Lung (tissue), 12 donors: ENCODE data around the gene FH. TPM values are rescaled to one million over a fixed set of nuclear protein-coding genes. Genes with fewer than 3 reads are reported as not detected.

Experiments used
- ATAC-seq: fragments of 200-7000 bp; cut with Tn5 transposase; one replicate; pipeline ENCODE4 v1.9.1; 2020; ENCODE audit warnings: moderate number of reproducible peaks; ENCODE audit not compliant: insufficient read depth, low FRiP score
- DNase-seq, 3 donors: peaks; one replicate each; pipeline ENCODE4 v3.0.0-alpha.2; 2013 to 2017
- H3K27ac ChIP-seq, 2 donors: one replicate each; pipeline ENCODE4 v1.5.1; 2013; ENCODE audit warnings: mild to moderate bottlenecking in 2 of 2, moderate library complexity in 2 of 2, control low read depth in 1 of 2, inconsistent platforms in 1 of 2, low read depth in 1 of 2, low read length in 1 of 2
- H3K27me3 ChIP-seq, 3 donors: one replicate each; pipeline ENCODE4 v1.5.1; 2013; ENCODE audit warnings: low read length in 2 of 3; ENCODE audit not compliant: control insufficient read depth in 3 of 3, insufficient read depth in 3 of 3
- H3K36me3 ChIP-seq, 4 donors: one replicate each; pipeline ENCODE4 v1.5.1; 2013; ENCODE audit warnings: low read length in 4 of 4, mild to moderate bottlenecking in 1 of 4, moderate library complexity in 1 of 4; ENCODE audit not compliant: control insufficient read depth in 4 of 4, insufficient read depth in 4 of 4
- H3K4me1 ChIP-seq, 5 donors: one replicate each; pipeline ENCODE4 v1.5.1; 2013; ENCODE audit warnings: low read length in 5 of 5, mild to moderate bottlenecking in 2 of 5, moderate library complexity in 1 of 5; ENCODE audit not compliant: control insufficient read depth in 5 of 5, insufficient read depth in 5 of 5
- H3K4me3 ChIP-seq: one replicate; pipeline ENCODE4 v1.5.1; 2013; ENCODE audit warnings: mild to moderate bottlenecking, control low read depth, moderate library complexity
- H3K9ac ChIP-seq, 2 donors: one replicate each; pipeline ENCODE4 v1.5.1; 2013; ENCODE audit warnings: low read length in 2 of 2, control low read depth in 1 of 2; ENCODE audit not compliant: insufficient read depth in 1 of 2
- H3K9me3 ChIP-seq, 4 donors: one replicate each; pipeline ENCODE4 v1.5.1; 2013; ENCODE audit warnings: low read length in 3 of 4, mild to moderate bottlenecking in 1 of 4, moderate library complexity in 1 of 4; ENCODE audit not compliant: control insufficient read depth in 4 of 4, insufficient read depth in 3 of 4
- WGBS, 2 donors: extraction: QIAGEN DNeasy Blood & Tissue Kit; methylation state at CpG; one replicate each; pipeline ENCODE4 v1.1.7; 2013; 5-methylcytosine and 5-hydroxymethylcytosine counted together
- polyA plus RNA-seq, 2 donors: library from polyadenylated mRNA; stranded (reverse); fragments of 200-250 nt; gene quantifications; one replicate each; pipeline ENCODE4 v1.2.1, GENCODE V29; 2013
- total RNA-seq, 2 donors: library from RNA; depleted of rRNA in 1 of 2; stranded (reverse); fragments of >200 nt in 1 of 2; gene quantifications; one replicate each; pipeline ENCODE4 v1.2.1, GENCODE V29; 2014 to 2021
- TF ChIP-seq, protein P1 (sequence below): IDR thresholded peaks from 2 replicates; pipeline ENCODE4 v1.5.1; 2012; ENCODE audit warnings: mild to moderate bottlenecking; ENCODE audit errors: control extremely low read depth, extremely low read depth
- donor health status: control.
- donor health status: control.
- donor health status: Bipolar disorder and iron deficiency.
- donor health status: healthy.
- donor health status: DM: yes; HTN: yes; CAD: no.

FH gene
- total and polyA plus RNA-seq, 4 donors, result 41.3 to 49.6 (median 43.4) TPM

DNA sequence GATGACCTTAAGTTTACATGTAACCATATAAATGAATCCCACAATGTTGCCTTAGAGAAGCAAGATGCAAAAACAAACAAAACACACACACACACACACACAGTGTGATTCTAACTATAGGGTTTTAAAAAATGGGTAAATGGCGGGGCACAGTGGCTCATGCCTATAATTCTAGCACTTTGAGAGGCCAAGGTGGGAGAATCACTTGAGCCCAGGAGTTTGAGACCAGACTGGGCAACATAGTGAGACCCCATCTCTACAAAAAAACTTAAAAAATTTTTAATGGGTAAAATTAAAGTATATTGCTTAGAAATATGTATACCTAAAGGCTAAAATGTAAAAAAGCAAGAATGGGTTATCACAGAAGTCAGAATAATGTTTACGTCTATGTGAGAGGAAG lies 28.5 kb upstream of the FH start:
- Histone ChIP-seq H3K9ac (no peak overlapping the region), H3K9me3 (no peaks in the 10 kb centered on the region), H3K27ac (no peak overlapping the region), H3K4me1 (no peaks in the 10 kb centered on the region), H3K4me3 (no peak overlapping the region), H3K36me3 (no peaks in the 10 kb centered on the region), H3K27me3 (no peaks in the 10 kb centered on the region)
- TF ChIP-seq, protein P1, sequence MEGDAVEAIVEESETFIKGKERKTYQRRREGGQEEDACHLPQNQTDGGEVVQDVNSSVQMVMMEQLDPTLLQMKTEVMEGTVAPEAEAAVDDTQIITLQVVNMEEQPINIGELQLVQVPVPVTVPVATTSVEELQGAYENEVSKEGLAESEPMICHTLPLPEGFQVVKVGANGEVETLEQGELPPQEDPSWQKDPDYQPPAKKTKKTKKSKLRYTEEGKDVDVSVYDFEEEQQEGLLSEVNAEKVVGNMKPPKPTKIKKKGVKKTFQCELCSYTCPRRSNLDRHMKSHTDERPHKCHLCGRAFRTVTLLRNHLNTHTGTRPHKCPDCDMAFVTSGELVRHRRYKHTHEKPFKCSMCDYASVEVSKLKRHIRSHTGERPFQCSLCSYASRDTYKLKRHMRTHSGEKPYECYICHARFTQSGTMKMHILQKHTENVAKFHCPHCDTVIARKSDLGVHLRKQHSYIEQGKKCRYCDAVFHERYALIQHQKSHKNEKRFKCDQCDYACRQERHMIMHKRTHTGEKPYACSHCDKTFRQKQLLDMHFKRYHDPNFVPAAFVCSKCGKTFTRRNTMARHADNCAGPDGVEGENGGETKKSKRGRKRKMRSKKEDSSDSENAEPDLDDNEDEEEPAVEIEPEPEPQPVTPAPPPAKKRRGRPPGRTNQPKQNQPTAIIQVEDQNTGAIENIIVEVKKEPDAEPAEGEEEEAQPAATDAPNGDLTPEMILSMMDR, result no peak
- DNase-seq (no peak), ATAC-seq (no peak)
- WGBS, 2 donors, result 78 to 83% methylated on average over 2 of the region's 2 CpGs

DNA sequence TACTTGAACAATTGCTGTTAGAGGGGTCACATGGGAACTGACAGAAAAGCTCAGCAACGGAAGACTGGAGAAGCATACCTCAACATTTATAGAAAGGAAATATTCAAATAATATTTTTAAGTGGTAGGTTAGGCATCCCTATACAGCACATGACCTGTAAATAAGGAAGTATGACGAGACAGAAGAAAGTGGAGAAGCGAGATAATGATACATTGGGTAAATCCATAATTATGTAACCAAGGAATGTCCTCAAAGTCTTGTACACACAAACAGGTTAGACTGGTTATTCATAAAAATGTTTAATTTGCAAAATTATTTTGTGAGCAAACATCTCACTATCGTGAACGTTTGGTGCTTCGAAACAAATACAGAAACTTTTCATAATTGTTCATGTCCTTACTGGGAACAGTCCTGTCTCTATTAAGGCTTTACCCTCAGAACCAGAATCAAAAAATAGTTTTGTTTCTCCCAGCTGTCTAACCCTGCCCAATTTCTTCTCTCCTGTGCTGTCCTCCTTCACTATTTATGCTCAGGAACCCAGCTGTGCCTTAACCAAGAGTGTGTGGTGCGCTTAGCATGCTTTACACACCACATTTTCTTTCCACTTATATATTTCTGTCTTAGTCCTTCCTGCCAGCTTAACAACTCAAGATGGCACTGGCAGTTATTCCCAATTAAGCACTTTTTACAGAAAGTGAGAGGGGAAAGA lies 22.8 kb upstream of the FH start:
- H3K36me3 ChIP-seq, result no peaks in the 10 kb centered on the region
- TF ChIP-seq, protein P1, result no peak
- H3K27me3 ChIP-seq, result no peaks in the 10 kb centered on the region
- no peaks in the 10 kb centered on the region for H3K9me3 ChIP-seq
- no peak overlapping the region for H3K9ac ChIP-seq
- no peak overlapping the region for H3K27ac ChIP-seq
- ATAC-seq (no peak), DNase-seq (no peak)
- no peak overlapping the region for H3K4me3 ChIP-seq
- 60 to 61% methylated on average over 7 of the region's 7 CpGs for WGBS, 2 donors
- H3K4me1 ChIP-seq, result peaks cover 0 to under 1% (median 0%) of the 10 kb centered on the region in 5 donors

DNA sequence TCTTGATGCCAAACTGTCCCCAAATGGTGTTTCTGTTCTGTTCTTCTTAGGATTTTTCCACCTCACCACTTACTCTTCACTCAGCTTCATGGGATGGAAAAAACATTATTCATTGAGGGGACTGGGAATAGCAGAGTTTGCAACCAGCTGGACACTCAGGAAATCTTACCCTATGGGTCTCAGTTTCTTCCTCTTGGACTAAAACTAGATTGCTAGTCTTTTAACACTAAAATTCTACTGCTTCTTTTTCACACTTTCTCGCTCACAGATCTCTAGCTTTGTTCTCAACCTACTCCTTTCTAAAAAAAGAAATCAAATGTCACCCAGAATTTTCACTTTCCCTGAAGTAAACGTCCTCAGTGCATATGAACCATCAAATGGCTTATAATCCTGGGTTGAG lies 17.4 kb upstream of the FH start:
- peaks cover 0 to 22% (median 9%) of the 10 kb centered on the region in 5 donors for H3K4me1 ChIP-seq
- no peaks in the 10 kb centered on the region for H3K9me3 ChIP-seq
- DNase-seq, result no peak
- no peaks in the 10 kb centered on the region for H3K27me3 ChIP-seq
- WGBS, 2 donors, result 73 to 81% methylated on average over 2 of the region's 2 CpGs
- H3K4me3 ChIP-seq, result no peak overlapping the region
- TF ChIP-seq, protein P1, result no peak
- no peaks in the 10 kb centered on the region for H3K36me3 ChIP-seq
- H3K27ac ChIP-seq, result no peak overlapping the region
- no peak overlapping the region for H3K9ac ChIP-seq
- no peak for ATAC-seq

DNA sequence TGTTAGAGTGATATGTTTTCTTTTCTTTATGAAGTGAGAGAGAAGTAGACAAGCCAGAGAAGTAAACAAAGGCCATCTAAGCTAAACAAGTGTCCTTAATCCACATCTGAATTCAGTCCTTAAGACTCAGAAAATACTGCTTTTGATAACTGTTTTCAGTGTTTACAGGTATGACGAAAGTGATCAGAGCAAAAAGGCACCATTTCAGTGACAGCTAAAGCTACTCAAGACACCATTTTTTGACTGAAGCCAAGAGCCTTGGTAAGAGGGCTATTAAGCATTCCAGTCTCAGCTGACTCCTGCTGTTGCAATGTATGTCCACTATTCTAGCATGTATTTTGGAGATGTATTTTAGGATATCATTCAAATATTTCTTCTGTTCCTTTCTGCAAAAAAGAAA lies 16.7 kb upstream of the FH start:
- Histone ChIP-seq H3K27me3 (no peaks in the 10 kb centered on the region), H3K9ac (no peak overlapping the region), H3K4me3 (no peak overlapping the region), H3K4me1 (peaks cover 0 to 27% (median 9%) of the 10 kb centered on the region in 5 donors), H3K9me3 (no peaks in the 10 kb centered on the region), H3K36me3 (no peaks in the 10 kb centered on the region), H3K27ac (no peak overlapping the region)
- 48 to 74% methylated on average over 1 of the region's 1 CpG for WGBS, 2 donors
- no peak for ATAC-seq
- TF ChIP-seq, protein P1, result no peak
- peak; percentile 24 to 86 (median 82) for DNase-seq
